PC-9 (cell line): ENCODE data around the gene C10orf67.

ENCODE experiments used
- EZH2 ChIP-seq: fragments of 200-600 bp; sonication (generic); IDR thresholded peaks from 2 replicates; pipeline ENCODE4 v1.8.0; 2017; ENCODE audit warnings: antibody characterized with exemption, low read depth
- TF ChIP-seq, protein P1 (sequence below): fragments of 200-600 bp; sonication (generic); conservative IDR thresholded peaks from 2 replicates; pipeline ENCODE4 v1.6.1; 2017; ENCODE audit warnings: mixed run types, antibody characterized with exemption, mild to moderate bottlenecking, moderate library complexity

DNA sequence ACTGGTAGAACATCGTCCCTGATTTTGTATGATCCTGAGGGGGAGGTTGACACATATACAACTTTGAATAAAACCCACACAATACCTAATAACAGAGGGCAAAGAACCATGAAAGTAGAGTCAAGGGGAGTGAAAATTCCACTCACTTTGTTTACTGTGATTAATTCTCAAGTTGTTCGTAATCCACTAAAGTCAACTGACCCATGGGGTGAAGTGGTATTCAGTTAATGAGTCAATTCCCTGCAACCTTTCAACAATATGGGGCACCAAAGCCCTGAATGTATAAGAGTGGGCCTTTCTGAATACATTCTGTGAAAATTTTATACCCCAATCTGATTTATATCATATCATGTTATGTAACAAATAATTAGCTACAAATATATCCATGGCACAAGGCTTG lies 39.0 kb upstream of the C10orf67 start:
- no peak for TF ChIP-seq EZH2
- TF ChIP-seq, protein P1, sequence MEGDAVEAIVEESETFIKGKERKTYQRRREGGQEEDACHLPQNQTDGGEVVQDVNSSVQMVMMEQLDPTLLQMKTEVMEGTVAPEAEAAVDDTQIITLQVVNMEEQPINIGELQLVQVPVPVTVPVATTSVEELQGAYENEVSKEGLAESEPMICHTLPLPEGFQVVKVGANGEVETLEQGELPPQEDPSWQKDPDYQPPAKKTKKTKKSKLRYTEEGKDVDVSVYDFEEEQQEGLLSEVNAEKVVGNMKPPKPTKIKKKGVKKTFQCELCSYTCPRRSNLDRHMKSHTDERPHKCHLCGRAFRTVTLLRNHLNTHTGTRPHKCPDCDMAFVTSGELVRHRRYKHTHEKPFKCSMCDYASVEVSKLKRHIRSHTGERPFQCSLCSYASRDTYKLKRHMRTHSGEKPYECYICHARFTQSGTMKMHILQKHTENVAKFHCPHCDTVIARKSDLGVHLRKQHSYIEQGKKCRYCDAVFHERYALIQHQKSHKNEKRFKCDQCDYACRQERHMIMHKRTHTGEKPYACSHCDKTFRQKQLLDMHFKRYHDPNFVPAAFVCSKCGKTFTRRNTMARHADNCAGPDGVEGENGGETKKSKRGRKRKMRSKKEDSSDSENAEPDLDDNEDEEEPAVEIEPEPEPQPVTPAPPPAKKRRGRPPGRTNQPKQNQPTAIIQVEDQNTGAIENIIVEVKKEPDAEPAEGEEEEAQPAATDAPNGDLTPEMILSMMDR = no peak
